ENCODE measurements around the gene RNF152. TPM values are rescaled to one million over a fixed set of nuclear protein-coding genes. Genes with fewer than 3 reads are reported as not detected.

The RNF152 gene
- polyA plus RNA-seq, 1 donor from 2014 or later: 22.9 TPM

DNA sequence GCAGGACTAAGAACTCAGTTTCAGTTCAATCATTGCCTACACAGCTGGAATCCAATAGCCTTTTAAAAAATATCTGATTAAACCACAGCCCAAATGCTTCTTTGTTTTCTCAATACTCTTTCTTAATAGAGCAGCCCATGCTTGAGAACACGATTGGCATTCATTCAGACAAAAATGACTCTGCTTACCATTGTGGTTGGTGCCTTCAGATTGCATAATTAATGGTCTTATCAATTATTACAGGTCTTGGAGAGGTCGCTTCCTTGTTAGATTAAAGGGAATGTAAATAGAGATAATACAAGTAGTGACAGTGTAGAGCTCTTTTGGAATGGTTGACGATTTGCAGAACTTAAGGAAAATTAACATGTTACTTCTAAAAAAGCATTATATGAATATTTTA is 107.2 kb downstream of the RNF152 start:
- H3K4me3 ChIP-seq (ENCODE audit: low read length): no peak overlapping the region
- TF ChIP-seq MXI1 (conservative IDR thresholded peaks at IDR 0.05; ENCODE audit: poor library complexity, severe bottlenecking) (no peak), SMC3 (conservative IDR thresholded peaks at IDR 0.05; ENCODE audit: poor library complexity) (no peak), EZH2 (IDR thresholded peaks at IDR 0.05; ENCODE audit: borderline replicate concordance, insufficient read depth, low read length, poor library complexity, severe bottlenecking) (no peak), TAF1 (IDR thresholded peaks at IDR 0.05; ENCODE audit: low read depth) (no peak), RAD21 (conservative IDR thresholded peaks at IDR 0.05) (no peak), EP300 (conservative IDR thresholded peaks at IDR 0.05; ENCODE audit: poor library complexity, severe bottlenecking) (no peak), POLR2AphosphoS5 (IDR thresholded peaks at IDR 0.05) (no peak)
- TF ChIP-seq, protein P1, sequence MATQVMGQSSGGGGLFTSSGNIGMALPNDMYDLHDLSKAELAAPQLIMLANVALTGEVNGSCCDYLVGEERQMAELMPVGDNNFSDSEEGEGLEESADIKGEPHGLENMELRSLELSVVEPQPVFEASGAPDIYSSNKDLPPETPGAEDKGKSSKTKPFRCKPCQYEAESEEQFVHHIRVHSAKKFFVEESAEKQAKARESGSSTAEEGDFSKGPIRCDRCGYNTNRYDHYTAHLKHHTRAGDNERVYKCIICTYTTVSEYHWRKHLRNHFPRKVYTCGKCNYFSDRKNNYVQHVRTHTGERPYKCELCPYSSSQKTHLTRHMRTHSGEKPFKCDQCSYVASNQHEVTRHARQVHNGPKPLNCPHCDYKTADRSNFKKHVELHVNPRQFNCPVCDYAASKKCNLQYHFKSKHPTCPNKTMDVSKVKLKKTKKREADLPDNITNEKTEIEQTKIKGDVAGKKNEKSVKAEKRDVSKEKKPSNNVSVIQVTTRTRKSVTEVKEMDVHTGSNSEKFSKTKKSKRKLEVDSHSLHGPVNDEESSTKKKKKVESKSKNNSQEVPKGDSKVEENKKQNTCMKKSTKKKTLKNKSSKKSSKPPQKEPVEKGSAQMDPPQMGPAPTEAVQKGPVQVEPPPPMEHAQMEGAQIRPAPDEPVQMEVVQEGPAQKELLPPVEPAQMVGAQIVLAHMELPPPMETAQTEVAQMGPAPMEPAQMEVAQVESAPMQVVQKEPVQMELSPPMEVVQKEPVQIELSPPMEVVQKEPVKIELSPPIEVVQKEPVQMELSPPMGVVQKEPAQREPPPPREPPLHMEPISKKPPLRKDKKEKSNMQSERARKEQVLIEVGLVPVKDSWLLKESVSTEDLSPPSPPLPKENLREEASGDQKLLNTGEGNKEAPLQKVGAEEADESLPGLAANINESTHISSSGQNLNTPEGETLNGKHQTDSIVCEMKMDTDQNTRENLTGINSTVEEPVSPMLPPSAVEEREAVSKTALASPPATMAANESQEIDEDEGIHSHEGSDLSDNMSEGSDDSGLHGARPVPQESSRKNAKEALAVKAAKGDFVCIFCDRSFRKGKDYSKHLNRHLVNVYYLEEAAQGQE (IDR thresholded peaks at IDR 0.05; ENCODE audit: borderline replicate concordance): no peak
- no peak overlapping the region for H3K9ac ChIP-seq (ENCODE audit: low read length)
- H4K20me1 ChIP-seq (ENCODE audit: insufficient read depth): no peaks in the 10 kb centered on the region
- H3K9me2 ChIP-seq (ENCODE audit: insufficient read depth, low read length): no peaks in the 10 kb centered on the region
- no peak overlapping the region for H2AFZ ChIP-seq (ENCODE audit: low read depth, low read length)
- H3F3A ChIP-seq (ENCODE audit: insufficient read depth, low read length, poor library complexity, severe bottlenecking): no peaks in the 10 kb centered on the region
- H3K9me3 ChIP-seq (ENCODE audit: low read length): no peaks in the 10 kb centered on the region
- no peaks in the 10 kb centered on the region for H3K27me3 ChIP-seq (ENCODE audit: insufficient read depth, low read depth, low read length)
- H3K27ac ChIP-seq (ENCODE audit: low read length): no peak overlapping the region
- no peaks in the 10 kb centered on the region for H3K79me2 ChIP-seq (replicated peaks; ENCODE audit: insufficient read depth, low read length)
- no peak overlapping the region for H3K4me2 ChIP-seq (ENCODE audit: low read length)
- H3K36me3 ChIP-seq (ENCODE audit: insufficient read depth, low read length): no peaks in the 10 kb centered on the region

DNA sequence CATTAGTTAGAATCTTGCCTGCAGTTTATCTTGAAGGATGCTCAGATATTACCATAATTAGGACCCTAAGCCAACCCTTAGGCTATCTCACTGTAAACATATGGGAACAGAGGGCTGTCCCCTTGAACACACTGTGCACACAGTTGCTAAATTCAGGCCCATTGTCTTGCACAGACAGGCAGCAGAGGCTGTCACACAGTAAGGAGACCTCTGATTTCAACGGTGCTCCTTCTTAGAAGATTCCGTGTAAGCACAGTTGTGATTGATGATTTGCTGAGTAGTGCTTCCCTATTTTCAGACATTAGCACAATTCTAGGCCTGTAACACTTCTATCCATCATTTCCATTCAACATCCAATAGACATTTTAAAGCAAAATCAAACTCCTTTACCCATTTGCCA is 108.0 kb downstream of the RNF152 start:
- Histone ChIP-seq H2AFZ (ENCODE audit: low read depth, low read length) (no peak overlapping the region), H3F3A (ENCODE audit: insufficient read depth, low read length, poor library complexity, severe bottlenecking) (no peaks in the 10 kb centered on the region)
- TF ChIP-seq MXI1 (conservative IDR thresholded peaks at IDR 0.05; ENCODE audit: poor library complexity, severe bottlenecking): no peak
- no peak for TF ChIP-seq SMC3 (conservative IDR thresholded peaks at IDR 0.05; ENCODE audit: poor library complexity)
- no peak for TF ChIP-seq EZH2 (IDR thresholded peaks at IDR 0.05; ENCODE audit: borderline replicate concordance, insufficient read depth, low read length, poor library complexity, severe bottlenecking)
- TF ChIP-seq, protein P2, sequence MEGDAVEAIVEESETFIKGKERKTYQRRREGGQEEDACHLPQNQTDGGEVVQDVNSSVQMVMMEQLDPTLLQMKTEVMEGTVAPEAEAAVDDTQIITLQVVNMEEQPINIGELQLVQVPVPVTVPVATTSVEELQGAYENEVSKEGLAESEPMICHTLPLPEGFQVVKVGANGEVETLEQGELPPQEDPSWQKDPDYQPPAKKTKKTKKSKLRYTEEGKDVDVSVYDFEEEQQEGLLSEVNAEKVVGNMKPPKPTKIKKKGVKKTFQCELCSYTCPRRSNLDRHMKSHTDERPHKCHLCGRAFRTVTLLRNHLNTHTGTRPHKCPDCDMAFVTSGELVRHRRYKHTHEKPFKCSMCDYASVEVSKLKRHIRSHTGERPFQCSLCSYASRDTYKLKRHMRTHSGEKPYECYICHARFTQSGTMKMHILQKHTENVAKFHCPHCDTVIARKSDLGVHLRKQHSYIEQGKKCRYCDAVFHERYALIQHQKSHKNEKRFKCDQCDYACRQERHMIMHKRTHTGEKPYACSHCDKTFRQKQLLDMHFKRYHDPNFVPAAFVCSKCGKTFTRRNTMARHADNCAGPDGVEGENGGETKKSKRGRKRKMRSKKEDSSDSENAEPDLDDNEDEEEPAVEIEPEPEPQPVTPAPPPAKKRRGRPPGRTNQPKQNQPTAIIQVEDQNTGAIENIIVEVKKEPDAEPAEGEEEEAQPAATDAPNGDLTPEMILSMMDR (IDR thresholded peaks at IDR 0.05; ENCODE audit: poor library complexity, severe bottlenecking): no peak
- no peak for TF ChIP-seq POLR2AphosphoS5 (IDR thresholded peaks at IDR 0.05)
- TF ChIP-seq RAD21 (conservative IDR thresholded peaks at IDR 0.05): no peak
- TF ChIP-seq, protein P1 (IDR thresholded peaks at IDR 0.05; ENCODE audit: borderline replicate concordance): no peak
- no peak for TF ChIP-seq EP300 (conservative IDR thresholded peaks at IDR 0.05; ENCODE audit: poor library complexity, severe bottlenecking)
- TF ChIP-seq TAF1 (IDR thresholded peaks at IDR 0.05; ENCODE audit: low read depth): no peak

More for the DNA sequence above, 108.0 kb downstream of the RNF152 start:
- Histone ChIP-seq H3K9me2 (ENCODE audit: insufficient read depth, low read length) (no peaks in the 10 kb centered on the region), H3K36me3 (ENCODE audit: insufficient read depth, low read length) (no peaks in the 10 kb centered on the region), H3K9ac (ENCODE audit: low read length) (no peak overlapping the region), H3K4me3 (ENCODE audit: low read length) (no peak overlapping the region), H3K27me3 (ENCODE audit: insufficient read depth, low read depth, low read length) (no peaks in the 10 kb centered on the region), H4K20me1 (ENCODE audit: insufficient read depth) (no peaks in the 10 kb centered on the region), H3K9me3 (ENCODE audit: low read length) (no peaks in the 10 kb centered on the region), H3K27ac (ENCODE audit: low read length) (no peak overlapping the region), H3K4me2 (ENCODE audit: low read length) (no peak overlapping the region), H3K79me2 (replicated peaks; ENCODE audit: insufficient read depth, low read length) (no peaks in the 10 kb centered on the region)
